Glutamatergic neuron (in vitro differentiated cells): ENCODE results near the gene ZNF496. TPM values are rescaled to one million over a fixed set of nuclear protein-coding genes. Genes with fewer than 3 reads are reported as not detected.

Source experiments
- DNase-seq: peaks from one replicate; pipeline ENCODE4 v3.0.0; 2022
- H3K27ac Mint-ChIP-seq: one replicate; pipeline ENCODE4 v1.8.0; 2020; ENCODE audit warnings: mild to moderate bottlenecking, mixed read lengths, inconsistent platforms; ENCODE audit not compliant: unreplicated experiment
- H3K27me3 Mint-ChIP-seq: one replicate; pipeline ENCODE4 v1.8.0; 2020; ENCODE audit warnings: mild to moderate bottlenecking, moderate library complexity, mixed read lengths, inconsistent platforms; ENCODE audit not compliant: unreplicated experiment
- H3K36me3 Mint-ChIP-seq: one replicate; pipeline ENCODE4 v1.8.0; 2020; ENCODE audit warnings: mild to moderate bottlenecking, mixed read lengths, inconsistent platforms; ENCODE audit not compliant: unreplicated experiment
- H3K4me1 Mint-ChIP-seq: one replicate; pipeline ENCODE4 v1.8.0; 2020; ENCODE audit warnings: mild to moderate bottlenecking, low read depth, mixed read lengths, inconsistent platforms; ENCODE audit not compliant: unreplicated experiment
- H3K4me3 Mint-ChIP-seq: one replicate; pipeline ENCODE4 v1.8.0; 2020; ENCODE audit warnings: mild to moderate bottlenecking, mixed read lengths, inconsistent platforms; ENCODE audit not compliant: unreplicated experiment
- H3K9me3 Mint-ChIP-seq: one replicate; pipeline ENCODE4 v1.8.0; 2020; ENCODE audit warnings: mild to moderate bottlenecking, moderate library complexity, mixed read lengths, inconsistent platforms; ENCODE audit not compliant: unreplicated experiment
- total RNA-seq: library from RNA; stranded (reverse); fragmentation: NEBNext Ultra II Directional; extraction: Animal tissue kit (Norgen Biotek cat#: 25700); gene quantifications from one replicate; pipeline ENCODE4 v1.2.1, GENCODE V29; 2021; ENCODE audit not compliant: unreplicated experiment
- TF ChIP-seq, protein P1 (sequence below): fragments of 200-600 bp; sonication (generic); IDR thresholded peaks from one replicate; pipeline ENCODE4 v1.5.0; 2021; ENCODE audit not compliant: partially characterized antibody, unreplicated experiment

Gene ZNF496
- total RNA-seq, 1 donor from 2014 or later = 60.5 TPM

DNA sequence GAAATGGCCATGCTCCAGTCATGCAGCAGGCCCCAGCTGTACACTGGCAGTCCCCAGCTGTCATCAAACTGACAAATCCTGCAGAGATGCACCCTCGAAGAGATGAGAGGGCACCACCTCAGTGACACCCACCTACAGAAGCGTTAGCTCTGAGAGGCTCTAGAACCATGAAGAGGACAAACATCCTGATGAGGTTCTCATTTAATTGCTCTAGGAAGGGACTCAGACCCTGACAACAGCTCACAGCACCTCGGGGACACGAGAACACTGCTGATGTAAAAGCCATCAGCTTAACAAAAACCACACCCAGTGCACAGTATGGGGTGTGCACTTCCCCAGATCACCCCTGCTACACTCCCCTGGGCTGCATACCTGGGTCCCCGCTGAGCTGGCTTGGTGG, 3.4 kb downstream of the ZNF496 start:
- DNase-seq = no peak
- Mint-ChIP-seq H3K27ac (peak overlapping the region; percentile 8), H3K4me1 (peaks cover 16% of the 10 kb centered on the region), H3K36me3 (no peaks in the 10 kb centered on the region), H3K27me3 (peaks cover 19% of the 10 kb centered on the region), H3K9me3 (peaks cover 18% of the 10 kb centered on the region), H3K4me3 (no peak overlapping the region)
- TF ChIP-seq, protein P1, sequence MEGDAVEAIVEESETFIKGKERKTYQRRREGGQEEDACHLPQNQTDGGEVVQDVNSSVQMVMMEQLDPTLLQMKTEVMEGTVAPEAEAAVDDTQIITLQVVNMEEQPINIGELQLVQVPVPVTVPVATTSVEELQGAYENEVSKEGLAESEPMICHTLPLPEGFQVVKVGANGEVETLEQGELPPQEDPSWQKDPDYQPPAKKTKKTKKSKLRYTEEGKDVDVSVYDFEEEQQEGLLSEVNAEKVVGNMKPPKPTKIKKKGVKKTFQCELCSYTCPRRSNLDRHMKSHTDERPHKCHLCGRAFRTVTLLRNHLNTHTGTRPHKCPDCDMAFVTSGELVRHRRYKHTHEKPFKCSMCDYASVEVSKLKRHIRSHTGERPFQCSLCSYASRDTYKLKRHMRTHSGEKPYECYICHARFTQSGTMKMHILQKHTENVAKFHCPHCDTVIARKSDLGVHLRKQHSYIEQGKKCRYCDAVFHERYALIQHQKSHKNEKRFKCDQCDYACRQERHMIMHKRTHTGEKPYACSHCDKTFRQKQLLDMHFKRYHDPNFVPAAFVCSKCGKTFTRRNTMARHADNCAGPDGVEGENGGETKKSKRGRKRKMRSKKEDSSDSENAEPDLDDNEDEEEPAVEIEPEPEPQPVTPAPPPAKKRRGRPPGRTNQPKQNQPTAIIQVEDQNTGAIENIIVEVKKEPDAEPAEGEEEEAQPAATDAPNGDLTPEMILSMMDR = no peak

DNA sequence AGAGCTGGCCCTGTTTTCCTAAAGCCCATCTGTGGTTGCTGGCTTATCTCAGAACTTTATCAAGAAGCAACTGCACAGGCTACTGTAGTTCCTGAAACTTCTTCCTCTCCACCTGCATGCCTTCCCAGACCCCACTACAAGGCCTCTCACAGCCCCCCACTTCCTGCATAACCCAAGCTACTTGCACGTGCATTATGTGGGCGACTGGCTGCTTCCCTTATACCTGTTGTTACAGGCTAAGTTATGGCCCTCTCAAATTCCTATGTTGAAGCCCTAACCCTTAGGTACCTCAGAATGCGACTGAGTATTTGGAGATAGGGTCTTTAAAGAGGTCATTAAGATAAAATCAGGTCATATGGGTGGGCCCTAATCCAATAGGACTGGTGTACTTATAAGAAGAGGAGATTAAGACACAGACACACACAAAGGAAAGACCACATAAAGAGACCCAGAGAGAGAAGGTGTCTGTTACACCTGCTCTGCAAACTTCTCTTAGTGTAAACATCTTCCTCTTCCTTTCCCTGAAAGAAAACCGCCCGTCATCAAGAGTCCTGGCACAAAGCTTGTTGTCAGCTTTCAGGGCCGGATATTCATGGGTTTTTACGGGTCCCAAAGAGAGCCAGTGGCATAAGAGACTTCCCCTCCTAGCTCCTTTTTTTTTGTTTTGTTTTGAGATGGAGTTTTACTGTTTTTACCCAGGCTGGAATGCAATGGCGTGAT, 5.1 kb downstream of the ZNF496 start:
- Mint-ChIP-seq H3K4me3 (no peak overlapping the region), H3K4me1 (peaks cover 11% of the 10 kb centered on the region), H3K27ac (no peak overlapping the region), H3K27me3 (peaks cover 14% of the 10 kb centered on the region), H3K36me3 (no peaks in the 10 kb centered on the region), H3K9me3 (peaks cover 18% of the 10 kb centered on the region)
- no peak for DNase-seq
- TF ChIP-seq, protein P1 = no peak

DNA sequence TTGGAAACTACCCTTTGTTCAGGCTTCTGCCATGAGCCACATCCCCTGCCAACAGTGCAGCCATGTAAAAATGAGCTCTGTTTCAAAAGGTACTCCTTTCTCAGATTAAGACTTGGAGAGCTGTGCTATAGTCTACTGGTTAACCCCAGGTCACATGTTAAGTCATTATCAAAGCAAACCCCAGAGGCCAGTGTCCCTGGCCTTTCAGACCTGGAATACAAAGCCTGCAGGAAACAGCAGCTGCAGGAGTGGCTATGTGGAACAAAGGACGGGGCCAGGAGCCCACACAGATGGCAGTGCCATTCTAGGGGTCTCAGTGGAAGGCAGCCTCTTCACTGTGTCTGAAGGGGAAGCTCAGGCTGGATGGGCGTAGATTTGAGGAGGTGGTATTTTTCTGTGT, 6.7 kb downstream of the ZNF496 start:
- Mint-ChIP-seq H3K4me1 (peaks cover 6% of the 10 kb centered on the region), H3K27me3 (peaks cover 8% of the 10 kb centered on the region), H3K9me3 (peaks cover 11% of the 10 kb centered on the region), H3K27ac (peak overlapping the region; percentile 56), H3K36me3 (no peaks in the 10 kb centered on the region), H3K4me3 (no peak overlapping the region)
- TF ChIP-seq, protein P1 = no peak
- DNase-seq = no peak

DNA sequence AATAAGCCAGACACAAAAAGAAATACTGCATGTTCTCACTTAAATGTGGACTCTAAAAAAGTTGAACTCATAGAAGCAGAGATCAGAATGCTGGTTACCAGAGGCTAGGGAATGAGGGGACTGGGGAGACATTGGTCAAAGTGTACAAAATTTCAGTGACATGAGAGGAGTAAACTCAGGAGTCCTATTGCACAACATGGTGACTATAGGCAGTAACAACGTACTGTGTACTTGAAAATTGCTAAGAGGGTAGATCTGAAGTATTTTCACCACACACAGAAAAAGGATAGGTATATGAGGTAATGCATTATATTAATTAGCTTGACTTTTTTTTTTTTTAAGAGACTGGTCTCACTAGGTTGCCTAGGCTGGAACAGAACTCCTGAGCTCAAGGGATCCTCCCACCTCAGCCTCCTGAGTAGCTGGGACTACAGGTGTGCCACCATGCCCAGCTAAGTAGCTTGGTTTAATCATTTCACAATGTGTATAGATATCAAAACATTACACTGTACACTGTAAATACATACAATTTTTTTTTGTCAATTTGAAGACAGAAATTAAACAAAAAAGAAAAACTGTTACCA, 7.4 kb downstream of the ZNF496 start:
- Mint-ChIP-seq H3K27me3 (peaks cover 6% of the 10 kb centered on the region), H3K4me3 (no peak overlapping the region), H3K36me3 (no peaks in the 10 kb centered on the region), H3K4me1 (peaks cover 5% of the 10 kb centered on the region), H3K9me3 (peaks cover 9% of the 10 kb centered on the region), H3K27ac (no peak overlapping the region)
- TF ChIP-seq, protein P1 = no peak
- no peak for DNase-seq

DNA sequence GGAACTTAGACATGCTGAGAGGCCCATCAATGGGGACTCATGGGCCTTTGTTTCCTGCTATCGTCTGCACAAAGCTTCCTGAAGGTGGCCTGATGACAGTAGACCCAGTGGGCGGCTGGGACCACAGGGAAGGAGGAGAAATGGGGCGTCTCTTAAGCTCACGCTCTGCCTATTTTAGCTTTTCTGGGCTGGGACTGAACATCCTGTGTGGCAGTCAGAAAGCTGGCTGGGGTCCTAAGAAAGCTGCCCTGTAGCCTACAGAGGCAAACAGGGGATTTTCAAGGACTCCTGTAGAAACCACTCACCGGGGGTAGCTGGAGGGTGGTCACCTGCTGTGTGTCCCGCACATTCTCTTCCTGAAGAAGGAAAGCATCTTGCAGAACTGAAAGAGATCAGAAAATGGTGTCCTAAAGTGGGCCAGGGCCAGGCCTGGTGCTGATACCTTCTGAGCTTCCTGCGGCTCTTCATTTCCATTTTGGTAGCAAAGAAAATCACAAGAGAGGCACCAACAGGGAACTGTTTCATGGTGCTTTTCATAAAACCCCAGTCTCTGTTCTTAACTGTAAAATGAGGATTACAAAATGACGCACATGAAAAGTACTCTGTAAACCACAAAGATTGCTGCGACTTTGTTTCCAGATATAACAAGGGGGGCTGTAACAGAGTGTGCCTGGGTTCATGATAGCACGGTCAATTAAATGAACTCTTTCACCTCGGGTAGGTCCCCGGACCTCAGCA, 8.6 kb downstream of the ZNF496 start:
- Mint-ChIP-seq H3K27me3 (peaks cover 6% of the 10 kb centered on the region), H3K4me1 (peaks cover 2% of the 10 kb centered on the region), H3K27ac (no peak overlapping the region), H3K9me3 (peaks cover 5% of the 10 kb centered on the region), H3K36me3 (no peaks in the 10 kb centered on the region), H3K4me3 (no peak overlapping the region)
- DNase-seq = no peak
- TF ChIP-seq, protein P1 = no peak
